HepG2 (cell line): Measurements from ENCODE around the gene CCDC74B. TPM values are rescaled to one million over a fixed set of nuclear protein-coding genes. Genes with fewer than 3 reads are reported as not detected.

Experiments
- AGO1 ChIP-seq: fragments of 200-400 bp; formaldehyde crosslinking; IDR thresholded peaks from 2 replicates; pipeline ENCODE4 v1.6.1; 2017; ENCODE audit warnings: mild to moderate bottlenecking, low read depth, low read length, moderate library complexity; ENCODE audit not compliant: poor library complexity, severe bottlenecking
- ARID5B ChIP-seq: IDR thresholded peaks from 2 replicates; pipeline ENCODE4 v1.4.0; 2020; ENCODE audit warnings: mild to moderate bottlenecking, missing genetic modification reagents
- CENPT ChIP-seq: sonication (generic); formaldehyde crosslinking; IDR thresholded peaks from 2 replicates; pipeline ENCODE4 v1.8.0; 2022; ENCODE audit warnings: low read depth, mild to moderate bottlenecking, moderate library complexity, missing genetic modification reagents
- DRAP1 ChIP-seq: IDR thresholded peaks from 2 replicates; pipeline ENCODE4 v1.6.1; 2016; ENCODE audit warnings: missing genetic modification reagents, missing compliant biosample characterization
- HIC2 ChIP-seq: sonication (generic); formaldehyde crosslinking; IDR thresholded peaks from 2 replicates; pipeline ENCODE4 v1.9.0; 2022; ENCODE audit warnings: low read depth, missing genetic modification reagents
- HNRNPLL ChIP-seq: fragments of 200-400 bp; formaldehyde crosslinking; IDR thresholded peaks from 2 replicates; pipeline ENCODE4 v1.6.1; 2017; ENCODE audit warnings: mild to moderate bottlenecking, low read depth, low read length; ENCODE audit not compliant: poor library complexity, severe bottlenecking
- NFE2L2 ChIP-seq: fragments of 150-350 bp; IDR thresholded peaks from 2 replicates; pipeline ENCODE4 v1.6.1; 2014; ENCODE audit warnings: low read length
- NR3C1 ChIP-seq: sonication (generic); formaldehyde crosslinking; IDR thresholded peaks from 2 replicates; pipeline ENCODE4 v1.4.0; 2020; ENCODE audit warnings: missing genetic modification reagents
- PCBP1 ChIP-seq: fragments of 200-400 bp; formaldehyde crosslinking; IDR thresholded peaks from 2 replicates; pipeline ENCODE4 v1.6.1; 2017; ENCODE audit warnings: mild to moderate bottlenecking, low read depth, low read length, borderline replicate concordance
- SP140L ChIP-seq: sonication (generic); formaldehyde crosslinking; IDR thresholded peaks from 2 replicates; pipeline ENCODE4 v1.4.0; 2020; ENCODE audit warnings: missing genetic modification reagents, borderline replicate concordance
- SSRP1 ChIP-seq: IDR thresholded peaks from 2 replicates; pipeline ENCODE4 v1.6.1; 2016; ENCODE audit warnings: control low read depth
- ZNF574 ChIP-seq: sonication (generic); formaldehyde crosslinking; IDR thresholded peaks from 2 replicates; pipeline ENCODE4 v1.4.0; 2020; ENCODE audit warnings: missing genetic modification reagents
- ZNF616 ChIP-seq: sonication (generic); formaldehyde crosslinking; IDR thresholded peaks from 2 replicates; pipeline ENCODE4 v1.5.0; 2020; ENCODE audit warnings: low read depth, mild to moderate bottlenecking, missing genetic modification reagents
- ZNF687 ChIP-seq: sonication (generic); formaldehyde crosslinking; IDR thresholded peaks from 2 replicates; pipeline ENCODE4 v1.5.1; 2020; ENCODE audit warnings: mild to moderate bottlenecking, missing genetic modification reagents, moderate library complexity
- ZNF773 ChIP-seq: sonication (generic); formaldehyde crosslinking; IDR thresholded peaks from 2 replicates; pipeline ENCODE4 v1.4.0; 2020; ENCODE audit warnings: missing genetic modification reagents, borderline replicate concordance
- polyA plus RNA-seq, 8 experiments: library from polyadenylated mRNA; depleted of rRNA in 3 of 8; stranded (reverse) in 7 of 8; unstranded in 1 of 8; fragments of >200 nt; fragmentation: Illumina TruSeq in 4 of 8; extraction: Trizol in 4 of 8; gene quantifications; 2 replicates each; pipeline versions ENCODE4 v1.2.1 to v1.2.3, GENCODE V29; 2011 to 2016; ENCODE audit warnings: low read depth in 4 of 8, missing spikeins in 1 of 8, mixed read lengths in 1 of 8; ENCODE audit not compliant: insufficient read depth in 1 of 8
- total RNA-seq, 5 experiments: library from RNA; depleted of rRNA; stranded (reverse); fragments of >200 nt; fragmentation: Illumina TruSeq; extraction: Trizol; gene quantifications; 2 replicates each; pipeline ENCODE4 v1.2.3, GENCODE V29; 2016; ENCODE audit warnings: low read depth in 1 of 5

Gene CCDC74B
- total and polyA plus RNA-seq, 2 of the 13 experiments (the other 11 are each of a cell fraction or from before 2014, with no cell fraction given) = 0.07 to 0.11 TPM

GRCh38 chr2:130183512-130184373 is 38.8 kb upstream of the CCDC74B start (continued):
- TF ChIP-seq DRAP1 (CRISPR knock-in tag) (no peak), ZNF687 (CRISPR knock-in tag) (peak; percentile 70), PCBP1 (no peak), ZNF773 (CRISPR knock-in tag) (no peak), ZNF574 (CRISPR knock-in tag) (no peak), ZNF616 (CRISPR knock-in tag) (0 out of 2 replicates have a peak, but pooled peaks have one; percentile 39), SSRP1 (no peak), CENPT (CRISPR knock-in tag) (no peak), AGO1 (peak; percentile 27), HIC2 (CRISPR knock-in tag) (peak; percentile 53; the same call in 1 of the 2 replicates), NFE2L2 (no peak), HNRNPLL (no peak), SP140L (no peak), ARID5B (no peak), NR3C1 (CRISPR knock-in tag) (no peak)
